ENCODE results near the gene LHX1.

Gene LHX1

GRCh38 chr17:36946726-36947091, 9.4 kb downstream of the LHX1 start:
- ATAC-seq (ENCODE audit: insufficient read depth, low read depth) (no peak), DNase-seq (no peak)
- Histone ChIP-seq H3K79me2 (ENCODE audit: insufficient read depth, low read length) (peaks cover 34% of the 10 kb centered on the region), H3K36me3 (ENCODE audit: insufficient read depth, low read length) (peaks cover 14% of the 10 kb centered on the region), H3K4me1 (ENCODE audit: insufficient read depth, low read length) (peaks cover 35% of the 10 kb centered on the region), H3K9me3 (ENCODE audit: insufficient read depth, low read length, severe bottlenecking) (no peaks in the 10 kb centered on the region), H3K4me3 (ENCODE audit: low read depth in 1 of 2, low read length in 2 of 2) (no peak overlapping the region), H2AFZ (ENCODE audit: low read depth, low read length) (0 out of 2 replicates have a peak overlapping the region, but pooled peaks have one; percentile 5), H3K27me3 (ENCODE audit: insufficient read depth, low read length, poor library complexity) (no peaks in the 10 kb centered on the region), H3K4me2 (ENCODE audit: insufficient read depth, low read length) (no peak overlapping the region), H3K9ac (ENCODE audit: low read depth, low read length) (no peak overlapping the region), H3K27ac (ENCODE audit: low read length) (no peak overlapping the region), H4K20me1 (ENCODE audit: insufficient read depth, low read length) (peaks cover 15% of the 10 kb centered on the region; the same call in 1 of the 2 replicates)
- TF ChIP-seq CTCF (IDR thresholded peaks at IDR 0.05; ENCODE audit: borderline replicate concordance, extremely low read depth, low read length, poor library complexity, severe bottlenecking), result no peak
- no peak for TF ChIP-seq EZH2 (IDR thresholded peaks at IDR 0.05; ENCODE audit: borderline replicate concordance, low read depth, low read length, severe bottlenecking)

- peaks cover 48% of the 10 kb centered on the region for H3K79me2 ChIP-seq (ENCODE audit: insufficient read depth, low read length)
- H3K4me1 ChIP-seq (ENCODE audit: insufficient read depth, low read length), result peaks cover 49% of the 10 kb centered on the region
- peak overlapping the region; percentile 64 to 81 for H3K4me3 ChIP-seq (ENCODE audit: low read depth in 1 of 2, low read length in 2 of 2)
- TF ChIP-seq EZH2 (IDR thresholded peaks at IDR 0.05; ENCODE audit: borderline replicate concordance, low read depth, low read length, severe bottlenecking) (no peak), CTCF (IDR thresholded peaks at IDR 0.05; ENCODE audit: borderline replicate concordance, extremely low read depth, low read length, poor library complexity, severe bottlenecking) (peak; percentile 30)
- H3K27me3 ChIP-seq (ENCODE audit: insufficient read depth, low read length, poor library complexity), result no peaks in the 10 kb centered on the region
- peak; percentile 15; the same call in 2 of the 3 replicates for ATAC-seq (ENCODE audit: insufficient read depth, low read depth)
- no peak for DNase-seq
- H3K4me2 ChIP-seq (ENCODE audit: insufficient read depth, low read length), result peak overlapping the region; percentile 91
- H4K20me1 ChIP-seq (ENCODE audit: insufficient read depth, low read length), result peaks cover 27% of the 10 kb centered on the region; the same call in 1 of the 2 replicates
- peak overlapping the region; percentile 89 for H3K9ac ChIP-seq (ENCODE audit: low read depth, low read length)
- H3K9me3 ChIP-seq (ENCODE audit: insufficient read depth, low read length, severe bottlenecking), result no peaks in the 10 kb centered on the region
- H3K27ac ChIP-seq (ENCODE audit: low read length), result peak overlapping the region; percentile 80
- H3K36me3 ChIP-seq (ENCODE audit: insufficient read depth, low read length), result peaks cover 28% of the 10 kb centered on the region
- peak overlapping the region; percentile 86 for H2AFZ ChIP-seq (ENCODE audit: low read depth, low read length)
Observed at GRCh38 chr17:36947922-36948716, 10.8 kb downstream of the LHX1 start.

- ATAC-seq (ENCODE audit: insufficient read depth, low read depth), result peak; percentile 91
- Histone ChIP-seq H3K79me2 (ENCODE audit: insufficient read depth, low read length) (peaks cover 55% of the 10 kb centered on the region), H3K9ac (ENCODE audit: low read depth, low read length) (peak within 1 kb of the TSS; percentile 89), H4K20me1 (ENCODE audit: insufficient read depth, low read length) (peaks cover 31% of the 10 kb centered on the region; the same call in 1 of the 2 replicates), H3K9me3 (ENCODE audit: insufficient read depth, low read length, severe bottlenecking) (no peaks in the 10 kb centered on the region), H3K4me3 (ENCODE audit: low read depth in 1 of 2, low read length in 2 of 2) (peak within 1 kb of the TSS; percentile 64 to 81), H3K4me1 (ENCODE audit: insufficient read depth, low read length) (peaks cover 52% of the 10 kb centered on the region), H3K27ac (ENCODE audit: low read length) (peak within 1 kb of the TSS; percentile 80), H2AFZ (ENCODE audit: low read depth, low read length) (peak within 1 kb of the TSS; percentile 94), H3K27me3 (ENCODE audit: insufficient read depth, low read length, poor library complexity) (no peaks in the 10 kb centered on the region), H3K4me2 (ENCODE audit: insufficient read depth, low read length) (peak within 1 kb of the TSS; percentile 91), H3K36me3 (ENCODE audit: insufficient read depth, low read length) (peaks cover 35% of the 10 kb centered on the region)
- peak; percentile 6 for TF ChIP-seq CTCF (IDR thresholded peaks at IDR 0.05; ENCODE audit: borderline replicate concordance, extremely low read depth, low read length, poor library complexity, severe bottlenecking)
- no peak for TF ChIP-seq EZH2 (IDR thresholded peaks at IDR 0.05; ENCODE audit: borderline replicate concordance, low read depth, low read length, severe bottlenecking)
- DNase-seq, result peak; percentile 95
Observed at GRCh38 chr17:36948717-36949460, 11.6 kb downstream of the LHX1 start, which contains the start of gene AATF. AATF (plus strand) TSS chr17:36948954; CDS start chr17:36949126, 172 bp downstream.

Data from DND-41 (cell line).